HG03280 (cell line): Measurements from ENCODE around the gene SLITRK1.

Experiments
- ATAC-seq: cut with Tn5 transposase; IDR thresholded peaks from one replicate; pipeline ENCODE4 v1.9.1; 2021; ENCODE audit warnings: mild to moderate bottlenecking, moderate library complexity; ENCODE audit not compliant: unreplicated experiment

The SLITRK1 gene

DNA sequence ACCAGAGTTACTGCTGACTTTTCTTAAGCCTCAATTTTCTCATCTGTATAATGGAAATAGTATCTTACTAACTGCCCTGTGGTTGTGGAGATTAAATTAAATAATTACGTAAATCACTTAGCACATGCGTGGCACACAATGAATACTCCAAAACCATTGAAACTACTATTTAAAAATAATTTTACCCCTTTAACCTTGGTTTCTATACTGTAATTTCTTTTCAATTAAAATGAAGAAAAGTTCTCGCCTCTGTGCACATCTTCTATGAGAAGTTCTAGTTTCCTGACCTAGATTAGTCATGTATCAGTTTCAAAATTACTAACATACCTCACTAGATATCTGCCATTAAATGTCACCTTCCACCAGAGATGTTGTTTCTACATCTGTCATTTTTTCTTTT lies 5.7 kb downstream of the SLITRK1 start:
- peak; percentile 70 for ATAC-seq

DNA sequence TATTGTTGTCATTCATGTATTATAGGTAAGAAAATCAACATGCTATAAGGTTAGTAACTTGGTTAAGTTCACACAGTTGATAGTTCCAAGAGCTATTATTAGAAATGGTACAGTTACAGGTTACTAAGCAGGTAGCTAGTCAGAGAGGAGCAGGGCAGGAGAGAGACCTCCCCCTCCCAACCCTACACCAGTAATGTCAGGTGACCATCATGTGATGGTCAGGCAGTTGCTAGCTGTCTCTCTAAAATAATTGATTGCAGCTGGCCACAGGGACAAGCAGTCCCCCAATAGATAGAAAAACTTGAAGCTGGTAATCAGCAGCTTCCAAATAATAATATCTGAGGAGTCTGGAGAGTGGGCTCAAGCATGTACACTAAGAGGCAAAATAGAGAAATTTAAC lies 14.6 kb downstream of the SLITRK1 start:
- ATAC-seq = no peak

DNA sequence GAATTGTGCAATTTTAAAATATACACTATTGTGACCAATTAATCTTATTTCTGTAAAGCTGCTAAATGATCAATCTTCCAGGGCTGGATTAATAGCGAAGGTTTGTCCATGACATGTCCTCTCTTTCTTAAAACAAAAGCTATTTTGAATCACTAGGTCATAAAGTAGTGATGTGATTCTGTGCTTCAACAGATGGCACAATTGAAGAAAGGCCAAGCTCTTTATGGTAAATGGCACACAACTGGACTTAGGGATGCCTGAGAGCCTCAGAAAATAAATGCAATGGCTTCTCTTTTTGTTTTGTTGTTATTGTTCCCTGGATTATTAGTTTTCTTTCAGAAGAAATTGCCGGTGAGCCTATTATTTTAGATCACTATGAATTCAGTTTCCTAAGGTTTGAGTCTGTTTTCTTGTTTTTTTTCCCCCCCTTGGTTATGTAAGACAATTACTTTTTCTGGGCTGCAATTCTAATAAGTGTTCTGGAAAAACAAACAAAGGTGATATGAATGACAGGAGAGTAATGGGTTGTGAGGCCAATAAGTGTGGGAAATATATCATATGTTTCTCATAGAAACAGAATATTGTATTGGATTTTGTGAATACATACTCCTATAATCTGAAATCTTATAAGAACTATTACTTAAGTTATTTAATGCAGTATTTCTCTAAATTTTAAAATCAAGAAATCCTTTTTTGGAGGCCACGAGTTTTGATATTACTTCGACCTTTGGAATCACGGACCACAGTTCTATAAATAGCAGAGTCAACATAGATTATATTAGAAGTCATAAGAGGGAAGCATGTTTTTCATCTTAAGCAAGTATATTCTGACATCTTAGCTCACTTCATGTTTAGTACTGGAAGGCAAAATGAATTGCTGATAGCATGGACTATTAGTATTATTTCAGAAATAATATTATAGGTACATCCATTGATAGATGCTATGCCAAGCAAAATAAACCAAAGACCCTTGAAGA lies 16.8 kb downstream of the SLITRK1 start:
- no peak for ATAC-seq

- no peak for ATAC-seq
These were observed 28.5 kb downstream of the SLITRK1 start for GRCh38 chr13:83853771-83854170.

- ATAC-seq = no peak
These were observed 37.2 kb downstream of the SLITRK1 start for GRCh38 chr13:83845106-83845505.

DNA sequence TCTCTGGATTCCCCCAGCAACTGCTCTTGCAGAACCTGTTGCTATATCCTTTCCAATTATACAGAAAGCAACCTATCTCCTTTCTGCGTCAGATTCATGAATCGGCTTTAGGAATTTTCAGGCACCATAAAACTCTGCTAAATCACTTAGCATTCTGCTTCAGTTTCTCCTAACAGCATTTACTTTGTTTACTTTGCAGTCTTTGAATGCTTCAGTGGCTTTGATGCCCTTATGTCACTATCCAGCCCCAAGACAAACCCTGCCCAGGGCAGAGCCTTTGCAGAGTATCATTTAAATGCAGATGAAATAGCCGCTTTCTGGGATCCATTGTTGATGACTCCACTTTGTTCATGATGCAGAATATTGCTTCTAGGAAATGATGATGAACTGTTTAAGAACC lies 43.1 kb downstream of the SLITRK1 start:
- no peak for ATAC-seq

DNA sequence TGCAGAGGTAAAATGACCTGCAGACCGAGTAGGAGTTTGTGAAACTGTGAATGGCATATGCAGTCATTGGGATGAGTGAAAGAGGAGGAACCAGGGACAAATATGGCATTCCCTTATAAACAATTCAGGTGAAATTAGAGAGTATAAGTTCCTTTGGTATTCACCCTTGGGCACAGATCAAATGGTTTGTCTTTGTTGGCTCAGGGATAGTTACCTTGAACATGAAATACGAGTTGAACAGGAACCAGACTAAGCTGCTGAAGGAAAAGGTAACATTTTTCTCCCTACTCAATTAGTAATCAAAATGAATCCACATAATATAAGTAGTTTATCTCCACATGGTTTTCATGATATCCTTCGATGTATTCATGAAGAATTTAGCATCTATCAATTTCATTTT lies 50.5 kb downstream of the SLITRK1 start:
- ATAC-seq = no peak

GRCh38 chr13:83829810-83830209 lies 52.5 kb downstream of the SLITRK1 start:
- no peak for ATAC-seq

GRCh38 chr13:83827338-83827737 lies 54.9 kb downstream of the SLITRK1 start:
- ATAC-seq = no peak
